NCI-H2107 treated with DMSO at 0.1 percent for 48 hours (cell line): ENCODE results near the gene RAPGEF4.
"Not testable (repeated sequence)": the region's sequence is repeated elsewhere in the genome, so short reads cannot be mapped to it uniquely, and the experiment has no call there.

Experiments used
- DNase-seq: peaks from one replicate; lab custom pipeline; 2025; ENCODE audit not compliant: unreplicated experiment; lab: John Stamatoyannopoulos, UW

RAPGEF4 gene

GRCh38 chr2:173087214-173087581 is 351.6 kb downstream of the RAPGEF4 start:
- DNase-seq = no peak

- DNase-seq = no peak
Measured at GRCh38 chr2:173087793-173088496, 352.3 kb downstream of the RAPGEF4 start.

GRCh38 chr2:173090276-173090877 is 354.7 kb downstream of the RAPGEF4 start:
- DNase-seq = no peak

GRCh38 chr2:173090973-173091660 is 355.5 kb downstream of the RAPGEF4 start:
- DNase-seq = no peak

- DNase-seq = no peak
Measured at GRCh38 chr2:173091910-173092309, 356.3 kb downstream of the RAPGEF4 start.

GRCh38 chr2:173092844-173093402 is 357.3 kb downstream of the RAPGEF4 start:
- DNase-seq = no peak

GRCh38 chr2:173093617-173094016 is 358.0 kb downstream of the RAPGEF4 start:
- DNase-seq = not testable (repeated sequence)

- DNase-seq = no peak
Measured at GRCh38 chr2:173094731-173095130, 359.1 kb downstream of the RAPGEF4 start.

GRCh38 chr2:173095356-173095755 is 359.7 kb downstream of the RAPGEF4 start:
- no peak for DNase-seq

GRCh38 chr2:173099271-173099670 is 363.6 kb downstream of the RAPGEF4 start:
- no peak for DNase-seq

GRCh38 chr2:173099804-173100203 is 364.2 kb downstream of the RAPGEF4 start:
- DNase-seq = no peak

- DNase-seq = no peak
Measured at GRCh38 chr2:173101687-173102086, 366.0 kb downstream of the RAPGEF4 start.
